Measurements from ENCODE around the gene DHCR24. TPM values are rescaled to one million over a fixed set of nuclear protein-coding genes. Genes with fewer than 3 reads are reported as not detected.

The DHCR24 gene
- total RNA-seq, 2 experiments from 2014 or later, result 114 to 115 TPM

DNA sequence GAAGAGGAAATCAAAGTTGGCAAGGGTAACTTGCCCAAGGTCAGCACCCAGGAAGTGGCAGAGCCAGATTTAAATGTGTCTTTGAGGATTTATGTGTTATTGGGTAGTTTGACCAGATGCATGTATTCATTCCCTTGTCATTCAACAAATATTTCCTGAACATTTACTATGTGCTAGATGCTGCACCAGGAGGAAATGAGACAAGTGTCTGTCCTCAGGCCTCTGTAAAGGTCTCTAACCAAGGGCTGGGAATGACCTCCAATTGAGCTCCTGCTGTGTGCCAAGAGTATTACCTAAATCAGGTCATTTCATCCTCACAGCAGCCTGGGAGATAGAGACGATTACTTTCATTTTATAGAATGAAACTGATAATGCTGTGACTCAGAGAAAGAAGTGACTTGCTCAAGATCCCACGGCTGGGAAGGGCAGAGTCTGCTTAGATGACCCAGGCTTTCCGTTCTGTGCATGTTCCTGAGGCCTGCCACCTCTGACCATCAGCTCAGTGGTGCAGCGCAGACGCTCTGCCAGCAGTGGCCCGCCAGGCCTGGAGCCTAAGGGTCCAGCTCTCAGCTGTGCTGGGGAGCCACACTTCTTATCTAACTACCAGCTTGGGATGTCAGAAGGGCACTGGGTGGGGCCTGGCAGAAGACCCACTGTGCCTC lies 82.4 kb downstream of the DHCR24 start:
- Mint-ChIP-seq H3K9me3 (no peaks in the 10 kb centered on the region), H3K4me3 (peak overlapping the region; percentile 24), H3K36me3 (ENCODE audit: low read depth) (peaks cover 3% of the 10 kb centered on the region), H3K27me3 (no peaks in the 10 kb centered on the region), H3K27ac (peak overlapping the region; percentile 88), H3K4me1 (peaks cover 76% of the 10 kb centered on the region)
- peak; percentile 51 for DNase-seq
- POLR2A ChIA-PET, result interaction anchor here (1.3 to 1.8 kb wide), 4 partner anchors 9 to 753 kb away, joined by 3 to 7 read pairs (median 6); partner anchors contain the start of gene TTC4
- CTCF ChIA-PET, result interaction anchor here (0.6 to 1.8 kb wide), 2 partner anchors 40 to 133 kb away, joined by 3 to 5 read pairs; partner anchors contain the start of gene PARS2

DNA sequence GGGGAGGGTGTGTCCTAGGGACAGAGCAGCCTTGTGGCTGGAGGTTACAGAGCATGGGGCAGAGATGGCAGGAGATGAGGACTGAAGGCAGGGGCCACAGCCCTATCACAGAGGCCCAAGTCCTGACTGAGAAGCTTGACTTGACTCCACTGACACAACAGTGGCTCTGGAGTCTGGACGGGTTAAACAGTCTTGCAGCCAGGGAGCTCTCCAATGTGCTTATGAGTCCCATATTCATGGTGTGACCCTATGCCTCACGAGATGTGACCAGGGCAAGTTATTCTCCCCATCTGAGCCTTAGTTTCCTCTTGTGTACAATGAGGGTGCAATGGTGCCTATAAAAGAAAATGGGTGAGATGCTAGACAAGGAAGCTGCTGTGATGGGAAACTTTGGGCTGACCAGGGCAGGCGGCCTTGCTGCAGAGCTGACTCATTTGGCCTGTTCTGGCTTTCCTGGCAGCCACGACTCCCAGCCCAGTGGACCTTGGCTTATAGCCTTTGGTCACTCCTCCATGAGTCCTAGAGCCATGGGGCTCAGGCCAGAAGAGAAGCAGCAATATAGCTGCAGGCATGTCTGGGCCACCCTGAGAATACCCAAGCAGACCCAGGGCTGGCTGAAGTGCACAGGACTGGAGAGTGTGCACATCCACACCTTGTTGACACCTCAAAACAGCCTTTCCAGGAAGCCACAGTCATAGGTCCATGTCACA lies 83.1 kb downstream of the DHCR24 start:
- peak overlapping the region; percentile 24 for H3K4me3 Mint-ChIP-seq
- H3K27ac Mint-ChIP-seq, result peak overlapping the region; percentile 88
- peak; percentile 39 for DNase-seq
- CTCF ChIA-PET, result interaction anchor here (0.6 to 1.8 kb wide), 3 partner anchors 36 to 133 kb away, joined by 3 to 5 read pairs (median 3); partner anchors contain the start of gene PARS2
- H3K36me3 Mint-ChIP-seq (ENCODE audit: low read depth), result peaks cover 3% of the 10 kb centered on the region
- H3K9me3 Mint-ChIP-seq, result no peaks in the 10 kb centered on the region
- H3K4me1 Mint-ChIP-seq, result peaks cover 78% of the 10 kb centered on the region
- no peaks in the 10 kb centered on the region for H3K27me3 Mint-ChIP-seq
- POLR2A ChIA-PET, result interaction anchor here (1.4 to 1.8 kb wide), 3 partner anchors 9 to 752 kb away, joined by 5 to 7 read pairs (median 6); partner anchors contain the start of gene TTC4

DNA sequence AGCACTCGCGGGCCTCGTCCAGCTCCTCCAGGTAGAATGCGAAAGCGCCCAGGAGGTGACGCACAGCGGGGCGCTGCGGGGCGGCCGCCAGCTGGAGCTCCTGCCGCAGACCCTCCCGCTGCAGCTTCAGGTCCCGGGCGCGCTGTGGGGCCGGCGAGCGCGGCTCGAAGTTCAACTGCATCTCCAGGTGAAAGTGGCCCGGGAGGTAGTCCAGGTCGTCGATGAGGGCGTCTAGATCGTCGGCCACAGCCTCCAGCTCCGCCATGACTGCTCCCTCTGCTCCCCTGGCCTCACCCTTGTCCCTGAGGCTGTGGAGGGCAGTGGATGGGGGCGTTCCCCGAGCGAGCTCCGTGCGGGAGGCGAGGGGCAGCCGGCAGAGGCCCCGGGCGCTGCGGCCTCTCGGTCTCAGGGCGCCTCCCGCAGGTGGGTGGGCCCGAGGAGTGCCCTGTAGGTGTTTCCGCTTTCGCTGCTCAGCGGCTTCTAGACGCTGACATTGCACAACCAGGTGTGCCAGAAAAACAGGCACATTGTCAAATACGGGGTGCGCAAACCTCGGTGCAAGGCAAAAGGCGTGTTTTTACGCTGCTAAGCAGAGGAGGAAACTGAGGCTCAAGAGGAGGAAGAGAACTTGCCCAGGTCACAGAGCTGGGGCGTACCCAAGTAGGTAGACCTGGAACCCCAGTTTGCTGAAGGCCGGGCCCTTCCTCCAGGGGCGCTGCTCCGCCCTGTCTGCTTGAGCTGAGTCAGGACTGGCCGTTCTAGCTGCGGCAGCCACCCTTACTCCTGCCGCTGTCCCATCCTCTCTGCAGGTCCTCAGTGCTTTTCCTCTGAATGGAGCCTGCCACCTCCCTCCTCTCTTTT lies 85.9 kb downstream of the DHCR24 start, which contains the start of gene TTC22:
TSS of gene TTC22 (minus strand) at position 425 of the 861 bp plus-strand sequence. CDS start at position 265, 160 bp downstream.
- Mint-ChIP-seq H3K4me3 (peak within 1 kb of the TSS; percentile 88), H3K27ac (peak within 1 kb of the TSS; percentile 95), H3K4me1 (peaks cover 76% of the 10 kb centered on the region), H3K27me3 (no peaks in the 10 kb centered on the region), H3K9me3 (no peaks in the 10 kb centered on the region), H3K36me3 (ENCODE audit: low read depth) (peaks cover 25% of the 10 kb centered on the region)
- ChIA-PET POLR2A (interaction anchor here (0.6 to 2.7 kb wide), 19 partner anchors 8 to 856 kb away, joined by 3 to 13 read pairs (median 3); partner anchors contain the start of genes CYB5RL, IFT25, LRRC42 and MRPL37), CTCF (interaction anchor here (0.6 to 4.1 kb wide), 18 partner anchors 9 to 302 kb away, joined by 3 to 49 read pairs (median 5); partner anchors contain the start of gene TTC4)
- DNase-seq, result peak; percentile 83

DNA sequence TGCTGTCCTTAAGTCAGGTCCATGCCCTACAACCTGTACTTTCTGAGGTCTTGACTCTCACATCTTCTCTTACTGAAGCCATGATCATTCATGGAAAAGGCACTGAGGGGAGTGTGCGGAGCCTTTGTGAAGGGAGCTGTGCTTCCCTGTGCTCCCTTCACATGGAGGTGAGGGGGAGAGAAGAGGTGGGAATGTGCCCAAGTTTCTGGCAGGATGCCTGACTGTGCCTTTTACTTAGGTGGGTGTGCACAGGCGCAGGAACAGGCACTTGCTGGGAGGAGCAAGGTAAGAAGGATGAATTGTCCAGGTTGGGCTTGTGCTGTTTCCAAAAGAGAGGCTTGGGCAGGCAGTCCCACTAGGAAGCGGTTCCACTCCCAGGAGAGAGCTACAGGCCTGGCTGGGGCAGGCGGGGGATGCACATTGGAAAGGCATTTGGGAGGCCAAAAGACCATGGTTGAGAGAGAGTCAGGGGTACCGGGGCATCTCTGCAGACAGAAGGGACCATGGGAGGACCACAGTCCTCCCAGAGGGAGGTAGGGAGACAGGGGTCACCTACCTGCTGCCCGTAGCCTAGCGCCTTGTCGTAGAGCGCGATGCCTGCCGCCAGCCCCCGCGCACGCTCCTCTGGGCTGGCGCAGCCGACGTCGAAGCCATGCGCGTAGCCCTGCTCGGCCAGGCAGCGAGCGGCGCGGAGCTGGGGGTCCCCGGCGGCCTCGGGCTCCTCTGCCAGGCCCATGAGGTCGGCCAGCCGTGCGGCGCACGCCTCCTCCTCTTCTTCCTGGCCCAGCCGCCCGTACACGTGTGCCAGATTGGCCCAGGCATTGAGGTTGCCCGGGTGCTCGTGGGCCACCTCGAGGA lies 86.7 kb downstream of the DHCR24 start:
- CTCF ChIA-PET, result interaction anchor here (0.6 to 4.1 kb wide), 16 partner anchors 8 to 301 kb away, joined by 3 to 49 read pairs (median 5); partner anchors contain the start of gene TTC4
- peak overlapping the region; percentile 95 for H3K27ac Mint-ChIP-seq
- POLR2A ChIA-PET, result interaction anchor here (0.6 to 2.7 kb wide), 17 partner anchors 7 to 600 kb away, joined by 3 to 13 read pairs (median 4); partner anchors contain the start of genes CYB5RL, MRPL37 and TTC4
- peaks cover 80% of the 10 kb centered on the region for H3K4me1 Mint-ChIP-seq
- H3K9me3 Mint-ChIP-seq, result no peaks in the 10 kb centered on the region
- DNase-seq, result no peak
- H3K27me3 Mint-ChIP-seq, result no peaks in the 10 kb centered on the region
- H3K36me3 Mint-ChIP-seq (ENCODE audit: low read depth), result peaks cover 31% of the 10 kb centered on the region
- H3K4me3 Mint-ChIP-seq, result peak overlapping the region; percentile 88

Other genes with a start within 250 kb of the DHCR24 start
- gene MROH7, start 245.4 kb downstream of the DHCR24 start, total RNA-seq, result under 1 TPM; 0.05 to 0.23 TPM
- gene TTC4, start 171.3 kb downstream of the DHCR24 start, total RNA-seq, result 10 to 100 TPM; 17.6 to 20.6 TPM
- gene PARS2, start 122.7 kb downstream of the DHCR24 start, total RNA-seq, result 1 to 10 TPM; 3.3 to 4.0 TPM
- gene TTC22, start 85.9 kb downstream of the DHCR24 start, total RNA-seq, result 10 to 100 TPM; 19.8 to 20.9 TPM
- gene TMEM61, start 93.4 kb upstream of the DHCR24 start, total RNA-seq, result not detected
- gene BSND, start 111.7 kb upstream of the DHCR24 start, total RNA-seq, result under 1 TPM; 0.08 to 0.13 TPM
- gene PCSK9, start 152.4 kb upstream of the DHCR24 start, total RNA-seq, result under 1 TPM; 0.05 to 0.18 TPM